Measurements from ENCODE around the gene RSPH1.

The RSPH1 gene

DNA sequence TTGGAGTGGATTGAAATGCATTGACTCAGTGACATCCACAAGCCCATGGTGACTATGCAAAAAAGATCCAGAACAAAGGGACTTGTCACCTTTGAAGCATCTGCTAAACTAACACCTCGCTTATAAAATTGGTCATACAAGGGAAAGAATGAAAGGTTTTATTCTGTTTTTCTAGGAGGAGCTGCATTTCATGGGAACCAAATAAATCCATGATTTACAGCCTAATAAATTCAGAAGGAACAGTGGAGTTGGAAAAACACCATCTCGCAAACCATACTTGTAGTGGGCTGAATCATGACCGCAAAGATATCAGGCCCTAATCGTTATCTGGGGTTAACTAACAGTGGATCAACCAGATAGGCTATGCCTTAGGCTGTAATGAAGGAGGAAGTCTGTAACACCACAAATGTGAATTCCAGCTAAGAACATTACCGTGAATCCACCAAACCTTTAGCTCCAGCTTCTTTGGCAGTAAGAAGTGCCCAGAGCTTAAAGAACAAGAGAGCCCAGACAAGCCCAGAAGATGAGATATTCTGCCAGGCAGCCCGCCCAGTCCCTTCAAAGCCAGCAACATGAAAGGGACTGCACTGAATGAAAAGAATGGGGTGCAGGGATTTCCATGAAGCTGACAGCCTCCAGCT is 27.4 kb downstream of the RSPH1 start (continued):
- TF ChIP-seq ZFP30 (CRISPR knock-in tag; IDR thresholded peaks at IDR 0.05) (no peak), TOX (CRISPR knock-in tag; IDR thresholded peaks at IDR 0.05; ENCODE audit: borderline replicate concordance) (no peak), ESRRG (CRISPR knock-in tag; IDR thresholded peaks at IDR 0.05) (no peak), BACH2 (CRISPR knock-in tag; IDR thresholded peaks at IDR 0.05; ENCODE audit: borderline replicate concordance) (no peak), ZNF565 (CRISPR knock-in tag; conservative IDR thresholded peaks at IDR 0.05; ENCODE audit: low read depth) (no peak), ZNF70 (CRISPR knock-in tag; IDR thresholded peaks at IDR 0.05) (no peak), ARNTL (CRISPR knock-in tag; IDR thresholded peaks at IDR 0.05; ENCODE audit: borderline replicate concordance, low read depth) (no peak), PPARA (CRISPR knock-in tag; IDR thresholded peaks at IDR 0.05; ENCODE audit: borderline replicate concordance) (no peak), ZFP3 (CRISPR knock-in tag; IDR thresholded peaks at IDR 0.05) (no peak)

DNA sequence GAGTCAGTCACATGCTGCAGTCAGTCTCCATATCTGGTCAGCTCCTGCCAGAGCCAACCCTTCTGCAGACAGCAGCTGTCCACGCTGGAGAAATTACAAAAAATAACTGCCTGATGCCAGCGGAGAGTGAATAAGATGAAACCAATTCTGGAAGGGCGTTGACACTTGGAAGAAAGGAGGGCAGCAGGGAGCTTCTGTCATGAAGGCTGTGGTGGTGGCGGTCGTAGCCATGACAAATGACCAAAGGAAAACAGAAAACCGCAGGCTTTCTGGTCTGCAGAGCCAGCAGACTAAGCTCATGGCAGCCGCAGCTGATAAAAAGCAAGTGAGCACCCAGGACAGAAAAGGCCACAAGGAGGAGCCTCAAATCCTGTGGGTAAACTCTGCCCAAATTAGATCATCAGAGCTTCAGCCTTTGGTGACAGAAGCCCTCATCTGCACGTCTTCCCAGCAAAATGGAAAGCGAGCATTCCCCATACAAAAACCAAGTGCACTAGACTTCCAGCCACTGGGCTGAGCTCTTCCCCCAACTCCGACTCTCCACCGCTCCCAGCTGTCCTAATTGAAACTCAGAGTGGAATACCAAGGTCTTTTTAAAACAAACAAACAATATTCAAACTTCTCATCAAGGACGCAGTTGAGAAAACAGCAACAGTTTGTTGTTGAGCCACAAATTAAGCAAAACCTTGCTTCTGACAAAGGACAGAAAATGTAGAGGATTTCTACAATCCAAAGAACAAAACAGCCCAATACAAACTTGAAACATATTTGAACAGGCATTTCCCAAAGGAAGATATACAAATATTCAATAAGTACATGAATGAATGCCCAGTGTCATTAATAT is 28.7 kb downstream of the RSPH1 start:
- no peak for ATAC-seq

GRCh38 chr21:42466700-42467099 is 29.3 kb downstream of the RSPH1 start:
- TF ChIP-seq CSRNP3 (CRISPR knock-in tag; IDR thresholded peaks at IDR 0.05) (no peak), PPARA (CRISPR knock-in tag; IDR thresholded peaks at IDR 0.05; ENCODE audit: borderline replicate concordance) (no peak), ZC3H10 (CRISPR knock-in tag; IDR thresholded peaks at IDR 0.05) (no peak), ZFP30 (CRISPR knock-in tag; IDR thresholded peaks at IDR 0.05) (no peak), SNAI2 (CRISPR knock-in tag; IDR thresholded peaks at IDR 0.05) (no peak), CREB5 (CRISPR knock-in tag; IDR thresholded peaks at IDR 0.05; ENCODE audit: low read depth) (no peak), TOX (CRISPR knock-in tag; IDR thresholded peaks at IDR 0.05; ENCODE audit: borderline replicate concordance) (no peak), ESRRG (CRISPR knock-in tag; IDR thresholded peaks at IDR 0.05) (no peak), TSHZ2 (CRISPR knock-in tag; IDR thresholded peaks at IDR 0.05) (no peak), CSDC2 (CRISPR knock-in tag; IDR thresholded peaks at IDR 0.05) (no peak), ARNTL (CRISPR knock-in tag; IDR thresholded peaks at IDR 0.05; ENCODE audit: borderline replicate concordance, low read depth) (no peak), ZNF70 (CRISPR knock-in tag; IDR thresholded peaks at IDR 0.05) (no peak)
- no peak for ATAC-seq

More for the DNA sequence above, 28.7 kb downstream of the RSPH1 start:
- TF ChIP-seq ZNF565 (CRISPR knock-in tag; conservative IDR thresholded peaks at IDR 0.05; ENCODE audit: low read depth) = no peak
- no peak for TF ChIP-seq CSDC2 (CRISPR knock-in tag; IDR thresholded peaks at IDR 0.05)
- TF ChIP-seq ZC3H10 (CRISPR knock-in tag; IDR thresholded peaks at IDR 0.05) = no peak
- no peak for TF ChIP-seq TCF4 (CRISPR knock-in tag; IDR thresholded peaks at IDR 0.05; ENCODE audit: borderline replicate concordance)
- no peak for TF ChIP-seq ARNTL (CRISPR knock-in tag; IDR thresholded peaks at IDR 0.05; ENCODE audit: borderline replicate concordance, low read depth)
- no peak for TF ChIP-seq RARB (CRISPR knock-in tag; IDR thresholded peaks at IDR 0.05)
- no peak for TF ChIP-seq ESRRG (CRISPR knock-in tag; IDR thresholded peaks at IDR 0.05)
- TF ChIP-seq CSRNP3 (CRISPR knock-in tag; IDR thresholded peaks at IDR 0.05) = no peak
- TF ChIP-seq PPARA (CRISPR knock-in tag; IDR thresholded peaks at IDR 0.05; ENCODE audit: borderline replicate concordance) = no peak

DNA sequence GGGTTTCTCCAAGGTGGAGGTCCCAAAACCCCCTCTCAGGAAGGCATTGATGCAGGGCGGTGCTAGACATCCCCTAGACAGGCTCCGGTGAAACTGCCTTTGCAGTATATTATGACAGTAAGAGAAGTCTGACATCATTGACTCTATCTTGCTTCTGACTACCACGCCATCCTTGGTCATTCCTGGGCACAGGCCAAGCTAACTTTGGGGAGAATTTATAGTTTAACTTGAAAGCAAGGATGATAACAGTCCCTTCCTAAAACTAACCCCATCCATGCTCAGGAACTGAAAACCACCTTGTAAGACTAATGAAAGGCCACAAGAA is 30.3 kb downstream of the RSPH1 start:
- no peak for ATAC-seq
- no peak for TF ChIP-seq ZC3H10 (CRISPR knock-in tag; IDR thresholded peaks at IDR 0.05)
- TF ChIP-seq TSHZ2 (CRISPR knock-in tag; IDR thresholded peaks at IDR 0.05) = no peak
- TF ChIP-seq TCF4 (CRISPR knock-in tag; IDR thresholded peaks at IDR 0.05; ENCODE audit: borderline replicate concordance) = no peak
- no peak for TF ChIP-seq ZFP30 (CRISPR knock-in tag; IDR thresholded peaks at IDR 0.05)
- TF ChIP-seq ESRRG (CRISPR knock-in tag; IDR thresholded peaks at IDR 0.05) = no peak
- no peak for TF ChIP-seq ZNF70 (CRISPR knock-in tag; IDR thresholded peaks at IDR 0.05)
- TF ChIP-seq PPARA (CRISPR knock-in tag; IDR thresholded peaks at IDR 0.05; ENCODE audit: borderline replicate concordance) = no peak
- TF ChIP-seq CSRNP3 (CRISPR knock-in tag; IDR thresholded peaks at IDR 0.05) = no peak
- TF ChIP-seq RARB (CRISPR knock-in tag; IDR thresholded peaks at IDR 0.05) = no peak
- no peak for TF ChIP-seq ZNF8 (CRISPR knock-in tag; IDR thresholded peaks at IDR 0.05)
- no peak for TF ChIP-seq ZFP3 (CRISPR knock-in tag; IDR thresholded peaks at IDR 0.05)
- TF ChIP-seq CREB5 (CRISPR knock-in tag; IDR thresholded peaks at IDR 0.05; ENCODE audit: low read depth) = no peak
